ENCODE data around the gene KAT2B. TPM values are rescaled to one million over a fixed set of nuclear protein-coding genes. Genes with fewer than 3 reads are reported as not detected.

KAT2B gene
- polyA plus RNA-seq, 1 donor from 2014 or later: 14.2 TPM

DNA sequence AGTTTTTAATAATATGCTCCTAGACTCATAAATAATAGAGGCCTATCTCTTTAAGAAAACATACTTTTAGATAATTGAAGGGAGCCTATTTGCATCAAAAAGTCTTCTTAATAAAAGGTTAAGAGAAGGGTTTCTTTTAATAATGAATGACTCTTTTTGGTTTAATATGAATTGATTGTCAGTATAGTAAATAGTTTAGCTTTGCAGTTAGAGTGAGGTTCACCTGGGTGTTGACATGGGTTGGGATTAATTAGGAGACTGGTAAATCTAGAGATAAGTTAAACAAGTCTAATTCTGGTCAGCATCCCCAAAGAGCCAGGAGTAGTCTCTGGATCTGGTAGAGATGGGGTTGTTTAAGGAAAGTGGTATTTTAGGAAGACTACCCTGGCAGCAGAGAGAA lies 43.0 kb downstream of the KAT2B start:
- Histone ChIP-seq H3K9me3 (ENCODE audit: low read length) (no peaks in the 10 kb centered on the region), H2AFZ (ENCODE audit: low read depth, low read length) (no peak overlapping the region), H3K79me2 (replicated peaks; ENCODE audit: insufficient read depth, low read length) (no peaks in the 10 kb centered on the region), H3F3A (ENCODE audit: insufficient read depth, low read length, poor library complexity, severe bottlenecking) (no peaks in the 10 kb centered on the region), H3K27me3 (ENCODE audit: insufficient read depth, low read depth, low read length) (no peaks in the 10 kb centered on the region), H3K4me3 (ENCODE audit: low read length) (no peak overlapping the region), H3K4me2 (ENCODE audit: low read length) (no peak overlapping the region), H3K27ac (ENCODE audit: low read length) (no peak overlapping the region), H3K9me2 (ENCODE audit: insufficient read depth, low read length) (no peaks in the 10 kb centered on the region), H3K36me3 (ENCODE audit: insufficient read depth, low read length) (no peaks in the 10 kb centered on the region), H3K9ac (ENCODE audit: low read length) (no peak overlapping the region), H4K20me1 (ENCODE audit: insufficient read depth) (no peaks in the 10 kb centered on the region)
- TF ChIP-seq SMC3 (conservative IDR thresholded peaks at IDR 0.05; ENCODE audit: poor library complexity) (no peak), EP300 (conservative IDR thresholded peaks at IDR 0.05; ENCODE audit: poor library complexity, severe bottlenecking) (no peak), RAD21 (conservative IDR thresholded peaks at IDR 0.05) (no peak), TAF1 (IDR thresholded peaks at IDR 0.05; ENCODE audit: low read depth) (no peak), POLR2AphosphoS5 (IDR thresholded peaks at IDR 0.05) (no peak), MXI1 (conservative IDR thresholded peaks at IDR 0.05; ENCODE audit: poor library complexity, severe bottlenecking) (no peak), EZH2 (IDR thresholded peaks at IDR 0.05; ENCODE audit: borderline replicate concordance, insufficient read depth, low read length, poor library complexity, severe bottlenecking) (no peak)
- TF ChIP-seq, protein P1, sequence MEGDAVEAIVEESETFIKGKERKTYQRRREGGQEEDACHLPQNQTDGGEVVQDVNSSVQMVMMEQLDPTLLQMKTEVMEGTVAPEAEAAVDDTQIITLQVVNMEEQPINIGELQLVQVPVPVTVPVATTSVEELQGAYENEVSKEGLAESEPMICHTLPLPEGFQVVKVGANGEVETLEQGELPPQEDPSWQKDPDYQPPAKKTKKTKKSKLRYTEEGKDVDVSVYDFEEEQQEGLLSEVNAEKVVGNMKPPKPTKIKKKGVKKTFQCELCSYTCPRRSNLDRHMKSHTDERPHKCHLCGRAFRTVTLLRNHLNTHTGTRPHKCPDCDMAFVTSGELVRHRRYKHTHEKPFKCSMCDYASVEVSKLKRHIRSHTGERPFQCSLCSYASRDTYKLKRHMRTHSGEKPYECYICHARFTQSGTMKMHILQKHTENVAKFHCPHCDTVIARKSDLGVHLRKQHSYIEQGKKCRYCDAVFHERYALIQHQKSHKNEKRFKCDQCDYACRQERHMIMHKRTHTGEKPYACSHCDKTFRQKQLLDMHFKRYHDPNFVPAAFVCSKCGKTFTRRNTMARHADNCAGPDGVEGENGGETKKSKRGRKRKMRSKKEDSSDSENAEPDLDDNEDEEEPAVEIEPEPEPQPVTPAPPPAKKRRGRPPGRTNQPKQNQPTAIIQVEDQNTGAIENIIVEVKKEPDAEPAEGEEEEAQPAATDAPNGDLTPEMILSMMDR (IDR thresholded peaks at IDR 0.05; ENCODE audit: poor library complexity, severe bottlenecking): no peak
- TF ChIP-seq, protein P2, sequence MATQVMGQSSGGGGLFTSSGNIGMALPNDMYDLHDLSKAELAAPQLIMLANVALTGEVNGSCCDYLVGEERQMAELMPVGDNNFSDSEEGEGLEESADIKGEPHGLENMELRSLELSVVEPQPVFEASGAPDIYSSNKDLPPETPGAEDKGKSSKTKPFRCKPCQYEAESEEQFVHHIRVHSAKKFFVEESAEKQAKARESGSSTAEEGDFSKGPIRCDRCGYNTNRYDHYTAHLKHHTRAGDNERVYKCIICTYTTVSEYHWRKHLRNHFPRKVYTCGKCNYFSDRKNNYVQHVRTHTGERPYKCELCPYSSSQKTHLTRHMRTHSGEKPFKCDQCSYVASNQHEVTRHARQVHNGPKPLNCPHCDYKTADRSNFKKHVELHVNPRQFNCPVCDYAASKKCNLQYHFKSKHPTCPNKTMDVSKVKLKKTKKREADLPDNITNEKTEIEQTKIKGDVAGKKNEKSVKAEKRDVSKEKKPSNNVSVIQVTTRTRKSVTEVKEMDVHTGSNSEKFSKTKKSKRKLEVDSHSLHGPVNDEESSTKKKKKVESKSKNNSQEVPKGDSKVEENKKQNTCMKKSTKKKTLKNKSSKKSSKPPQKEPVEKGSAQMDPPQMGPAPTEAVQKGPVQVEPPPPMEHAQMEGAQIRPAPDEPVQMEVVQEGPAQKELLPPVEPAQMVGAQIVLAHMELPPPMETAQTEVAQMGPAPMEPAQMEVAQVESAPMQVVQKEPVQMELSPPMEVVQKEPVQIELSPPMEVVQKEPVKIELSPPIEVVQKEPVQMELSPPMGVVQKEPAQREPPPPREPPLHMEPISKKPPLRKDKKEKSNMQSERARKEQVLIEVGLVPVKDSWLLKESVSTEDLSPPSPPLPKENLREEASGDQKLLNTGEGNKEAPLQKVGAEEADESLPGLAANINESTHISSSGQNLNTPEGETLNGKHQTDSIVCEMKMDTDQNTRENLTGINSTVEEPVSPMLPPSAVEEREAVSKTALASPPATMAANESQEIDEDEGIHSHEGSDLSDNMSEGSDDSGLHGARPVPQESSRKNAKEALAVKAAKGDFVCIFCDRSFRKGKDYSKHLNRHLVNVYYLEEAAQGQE (IDR thresholded peaks at IDR 0.05; ENCODE audit: borderline replicate concordance): no peak

DNA sequence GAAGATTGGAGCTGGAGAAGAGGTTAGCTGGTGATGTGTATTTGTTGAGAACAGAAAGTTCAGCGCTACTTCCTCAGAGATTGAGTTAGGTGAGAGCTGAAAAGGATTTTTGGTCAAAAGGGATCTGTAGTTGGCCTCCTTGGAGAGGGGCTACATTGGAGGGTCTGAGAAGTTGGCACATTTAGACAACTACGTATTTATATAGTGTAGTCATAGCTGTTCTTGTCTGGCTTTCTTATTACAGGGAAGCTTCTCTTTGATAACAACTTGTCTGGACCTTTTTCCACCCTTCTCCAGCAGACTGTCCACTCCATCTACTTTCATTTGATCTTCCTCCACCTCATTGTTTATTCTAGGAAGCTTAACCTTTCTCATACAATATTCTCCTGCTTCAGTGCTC lies 43.7 kb downstream of the KAT2B start:
- TF ChIP-seq RAD21 (conservative IDR thresholded peaks at IDR 0.05) (no peak), EP300 (conservative IDR thresholded peaks at IDR 0.05; ENCODE audit: poor library complexity, severe bottlenecking) (no peak), EZH2 (IDR thresholded peaks at IDR 0.05; ENCODE audit: borderline replicate concordance, insufficient read depth, low read length, poor library complexity, severe bottlenecking) (no peak), POLR2AphosphoS5 (IDR thresholded peaks at IDR 0.05) (no peak), TAF1 (IDR thresholded peaks at IDR 0.05; ENCODE audit: low read depth) (no peak), SMC3 (conservative IDR thresholded peaks at IDR 0.05; ENCODE audit: poor library complexity) (no peak), MXI1 (conservative IDR thresholded peaks at IDR 0.05; ENCODE audit: poor library complexity, severe bottlenecking) (no peak)
- TF ChIP-seq, protein P2 (IDR thresholded peaks at IDR 0.05; ENCODE audit: borderline replicate concordance): no peak
- TF ChIP-seq, protein P1 (IDR thresholded peaks at IDR 0.05; ENCODE audit: poor library complexity, severe bottlenecking): no peak
- H3F3A ChIP-seq (ENCODE audit: insufficient read depth, low read length, poor library complexity, severe bottlenecking): no peaks in the 10 kb centered on the region

More for the DNA sequence above, 43.7 kb downstream of the KAT2B start:
- Histone ChIP-seq H3K9ac (ENCODE audit: low read length) (no peak overlapping the region), H4K20me1 (ENCODE audit: insufficient read depth) (no peaks in the 10 kb centered on the region), H3K27me3 (ENCODE audit: insufficient read depth, low read depth, low read length) (no peaks in the 10 kb centered on the region), H3K4me3 (ENCODE audit: low read length) (no peak overlapping the region), H3K9me2 (ENCODE audit: insufficient read depth, low read length) (no peaks in the 10 kb centered on the region), H3K27ac (ENCODE audit: low read length) (no peak overlapping the region), H2AFZ (ENCODE audit: low read depth, low read length) (no peak overlapping the region), H3K9me3 (ENCODE audit: low read length) (no peaks in the 10 kb centered on the region), H3K36me3 (ENCODE audit: insufficient read depth, low read length) (no peaks in the 10 kb centered on the region), H3K4me2 (ENCODE audit: low read length) (no peak overlapping the region), H3K79me2 (replicated peaks; ENCODE audit: insufficient read depth, low read length) (no peaks in the 10 kb centered on the region)

All from neural cell (in vitro differentiated cells).